Gastroesophageal sphincter (tissue), 4 donors: Measurements from ENCODE around the gene JARID2. TPM values are rescaled to one million over a fixed set of nuclear protein-coding genes. Genes with fewer than 3 reads are reported as not detected.
A peak's percentile ranks its signal among the peaks of the same experiment; 100 is the strongest.

Experiments used
- ATAC-seq: fragments of 150-250 bp; one replicate; pipeline ENCODE4 v1.9.1; 2016; ENCODE audit warnings: mild to moderate bottlenecking, moderate library complexity
- H3K27ac ChIP-seq, 4 donors: fragments of 200-600 bp; sonication (generic) in 3 of 4; 1 replicate in 3 of 4; 2 replicates in 1 of 4; pipeline ENCODE4 v1.5.1; 2016 to 2019
- H3K27me3 ChIP-seq: fragments of 200-600 bp; sonication (generic); one replicate; pipeline ENCODE4 v1.5.1; 2019
- H3K36me3 ChIP-seq, 2 donors: fragments of 200-600 bp; sonication (generic); one replicate each; pipeline ENCODE4 v1.5.1; 2019; ENCODE audit warnings: control low read depth in 1 of 2
- H3K4me1 ChIP-seq, 3 donors: fragments of 200-600 bp; sonication (generic); 1 replicate in 2 of 3; 2 replicates in 1 of 3; pipeline ENCODE4 v1.5.1; 2016 to 2019; ENCODE audit warnings: control low read depth in 2 of 3
- H3K4me3 ChIP-seq, 2 donors: fragments of 200-600 bp; sonication (generic); one replicate each; pipeline ENCODE4 v1.5.1; 2019; ENCODE audit warnings: mild to moderate bottlenecking in 1 of 2, moderate library complexity in 1 of 2
- H3K9me3 ChIP-seq, 3 donors: fragments of 200-600 bp; sonication (generic); one replicate each; pipeline ENCODE4 v1.5.1; 2017 to 2019; ENCODE audit warnings: control low read depth in 2 of 3
- CTCF ChIP-seq, 4 experiments: fragments of 200-600 bp in 2 of 4; fragments of 450-650 bp in 2 of 4; sonication (generic) in 1 of 4; IDR thresholded peaks; one replicate each; pipeline ENCODE4 v1.5.1; 2017 to 2019; ENCODE audit warnings: antibody characterized with exemption in 4 of 4, mild to moderate bottlenecking in 2 of 4, moderate library complexity in 2 of 4
- EP300 ChIP-seq: sonication (generic); formaldehyde crosslinking; IDR thresholded peaks from one replicate; pipeline ENCODE4 v1.6.1; 2017; ENCODE audit warnings: antibody characterized with exemption, mild to moderate bottlenecking
- POLR2A ChIP-seq, 2 donors: fragments of 450-650 bp; IDR thresholded peaks; one replicate each; pipeline ENCODE4 v1.6.1; 2017; ENCODE audit warnings: antibody characterized with exemption in 2 of 2, mild to moderate bottlenecking in 2 of 2, moderate library complexity in 1 of 2
- POLR2AphosphoS5 ChIP-seq: sonication (generic); formaldehyde crosslinking; IDR thresholded peaks from one replicate; pipeline ENCODE4 v1.6.1; 2017; ENCODE audit warnings: antibody characterized with exemption
- WGBS, 2 donors: methylation state at CpG; one replicate each; pipeline ENCODE4 v1.1.5; 2018; ENCODE audit warnings: low coverage in 1 of 2; 5-methylcytosine and 5-hydroxymethylcytosine counted together
- total RNA-seq, 4 donors: library from RNA; depleted of rRNA; stranded (reverse); fragments of >200 nt; gene quantifications; one replicate each; pipeline ENCODE4 v1.1.0, GENCODE V29; 2016

Gene JARID2
- total RNA-seq, 4 donors from 2014 or later: 6.8 to 12.3 (median 8.5) TPM

GRCh38 chr6:15250187-15251168, 4.6 kb downstream of the JARID2 start:
- Histone ChIP-seq H3K27ac (peak overlapping the region in 3 of 4 donors; percentile 90 to 99 (median 98)), H3K9me3 (no peaks in the 10 kb centered on the region), H3K27me3 (no peaks in the 10 kb centered on the region), H3K4me1 (peaks cover 0 to 60% (median 0%) of the 10 kb centered on the region in 3 donors), H3K36me3 (no peaks in the 10 kb centered on the region), H3K4me3 (no peak overlapping the region)
- 73 to 79% methylated on average over 14 to 15 of the region's 15 CpGs for WGBS, 2 donors
- TF ChIP-seq POLR2A (IDR thresholded peaks at IDR 0.05) (no peak), EP300 (no peak), POLR2AphosphoS5 (no peak), CTCF (IDR thresholded peaks at IDR 0.05) (no peak)
- no peak for ATAC-seq

- TF ChIP-seq POLR2A (IDR thresholded peaks at IDR 0.05) (no peak), POLR2AphosphoS5 (no peak), EP300 (no peak), CTCF (IDR thresholded peaks at IDR 0.05) (no peak)
- H3K36me3 ChIP-seq: no peaks in the 10 kb centered on the region
- no peaks in the 10 kb centered on the region for H3K27me3 ChIP-seq
- H3K4me1 ChIP-seq: peaks cover 4 to 68% (median 8%) of the 10 kb centered on the region in 3 donors
- H3K4me3 ChIP-seq: no peak overlapping the region
- WGBS, 2 donors: 70 to 77% methylated on average over 3 of the region's 3 CpGs
- H3K27ac ChIP-seq: peak overlapping the region in 1 of 4 donors; percentile 98
- ATAC-seq: no peak
- no peaks in the 10 kb centered on the region for H3K9me3 ChIP-seq
These were observed 6.3 kb downstream of the JARID2 start for GRCh38 chr6:15252195-15252594.

- Histone ChIP-seq H3K36me3 (no peaks in the 10 kb centered on the region), H3K4me3 (no peak overlapping the region), H3K9me3 (no peaks in the 10 kb centered on the region), H3K4me1 (peaks cover 4 to 70% (median 8%) of the 10 kb centered on the region in 3 donors), H3K27me3 (no peaks in the 10 kb centered on the region), H3K27ac (no peak overlapping the region)
- 86 to 89% methylated on average over 9 to 13 of the region's 14 CpGs for WGBS, 2 donors
- ATAC-seq: no peak
- TF ChIP-seq POLR2AphosphoS5 (no peak), POLR2A (IDR thresholded peaks at IDR 0.05) (no peak), CTCF (IDR thresholded peaks at IDR 0.05) (no peak), EP300 (no peak)
These were observed 7.5 kb downstream of the JARID2 start for GRCh38 chr6:15253203-15254022.

- Histone ChIP-seq H3K27me3 (no peaks in the 10 kb centered on the region), H3K27ac (no peak overlapping the region), H3K4me1 (peaks cover 4 to 72% (median 14%) of the 10 kb centered on the region in 3 donors), H3K9me3 (no peaks in the 10 kb centered on the region), H3K4me3 (no peak overlapping the region), H3K36me3 (no peaks in the 10 kb centered on the region)
- TF ChIP-seq CTCF (IDR thresholded peaks at IDR 0.05): no peak
- TF ChIP-seq EP300: no peak
- no peak for TF ChIP-seq POLR2A (IDR thresholded peaks at IDR 0.05)
- no peak for TF ChIP-seq POLR2AphosphoS5
- WGBS, 2 donors: 86 to 88% methylated on average over 5 to 9 of the region's 14 CpGs
- no peak for ATAC-seq
These were observed 8.5 kb downstream of the JARID2 start for GRCh38 chr6:15254070-15254975.
